HG03342 (cell line): ENCODE results near the gene ESM1.

Experiments
- ATAC-seq: cut with Tn5 transposase; IDR thresholded peaks from one replicate; pipeline ENCODE4 v1.9.1; 2021; ENCODE audit warnings: mild to moderate bottlenecking, moderate library complexity; ENCODE audit not compliant: unreplicated experiment

Gene ESM1

DNA sequence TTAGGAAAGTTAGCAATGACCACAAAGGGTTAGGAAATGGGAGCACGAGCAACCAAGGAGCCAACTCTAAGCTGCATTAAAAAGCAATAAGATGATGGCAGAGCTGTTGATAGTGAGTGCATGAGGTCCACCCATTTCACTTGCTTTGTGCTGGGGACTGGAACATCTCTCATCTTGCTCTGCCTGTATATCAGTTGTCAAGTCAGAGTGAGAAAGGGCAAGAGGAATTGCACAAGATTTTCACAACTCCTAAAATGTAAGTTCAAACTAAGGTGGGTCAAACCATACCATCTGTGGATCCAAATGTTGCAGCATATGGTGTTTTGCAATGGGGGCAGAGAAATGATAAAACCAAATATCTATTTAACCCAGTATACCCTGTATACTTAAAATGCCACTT, 2.8 kb upstream of the ESM1 start:
- no peak for ATAC-seq

DNA sequence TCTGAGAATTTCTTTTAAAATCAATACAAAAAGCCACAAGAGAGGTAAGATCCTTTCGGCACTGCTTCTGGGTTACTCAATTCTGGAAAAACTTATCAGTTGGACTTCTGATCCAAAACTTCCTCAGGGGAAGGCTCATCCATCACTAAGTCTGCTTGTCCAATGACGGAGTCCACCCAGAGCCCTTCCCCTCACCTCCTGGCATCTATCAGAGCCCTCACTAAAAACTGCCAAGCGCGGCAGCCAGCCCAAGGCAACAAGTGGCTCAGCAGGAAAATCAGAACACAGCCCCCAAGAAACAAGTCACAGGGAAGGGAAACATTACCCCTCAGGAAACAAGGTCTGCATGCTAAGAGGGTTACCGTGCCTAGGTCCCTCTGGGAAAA, 869 bp upstream of the ESM1 start:
- ATAC-seq, result no peak

GRCh38 chr5:54981928-54982327, 3.5 kb downstream of the ESM1 start:
- ATAC-seq, result no peak

DNA sequence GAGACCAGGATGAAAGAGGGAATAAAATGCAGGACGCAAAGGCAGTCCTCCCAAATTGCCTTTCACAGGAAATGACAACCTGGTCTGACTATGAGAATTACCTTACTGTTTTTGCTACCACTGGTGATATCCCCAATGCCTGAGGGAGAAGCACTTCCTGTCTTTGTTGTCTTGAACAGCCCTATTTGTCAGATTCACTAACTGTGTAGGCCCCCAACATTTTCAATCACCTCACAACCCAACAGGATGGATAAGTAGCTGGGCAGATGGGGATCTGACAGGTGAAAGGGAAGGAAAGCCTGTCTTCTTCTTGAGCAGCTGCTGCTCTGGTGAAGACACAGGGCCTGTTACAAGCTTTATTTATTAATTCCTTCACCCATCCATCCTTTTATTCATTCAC, 9.7 kb downstream of the ESM1 start:
- ATAC-seq, result no peak

DNA sequence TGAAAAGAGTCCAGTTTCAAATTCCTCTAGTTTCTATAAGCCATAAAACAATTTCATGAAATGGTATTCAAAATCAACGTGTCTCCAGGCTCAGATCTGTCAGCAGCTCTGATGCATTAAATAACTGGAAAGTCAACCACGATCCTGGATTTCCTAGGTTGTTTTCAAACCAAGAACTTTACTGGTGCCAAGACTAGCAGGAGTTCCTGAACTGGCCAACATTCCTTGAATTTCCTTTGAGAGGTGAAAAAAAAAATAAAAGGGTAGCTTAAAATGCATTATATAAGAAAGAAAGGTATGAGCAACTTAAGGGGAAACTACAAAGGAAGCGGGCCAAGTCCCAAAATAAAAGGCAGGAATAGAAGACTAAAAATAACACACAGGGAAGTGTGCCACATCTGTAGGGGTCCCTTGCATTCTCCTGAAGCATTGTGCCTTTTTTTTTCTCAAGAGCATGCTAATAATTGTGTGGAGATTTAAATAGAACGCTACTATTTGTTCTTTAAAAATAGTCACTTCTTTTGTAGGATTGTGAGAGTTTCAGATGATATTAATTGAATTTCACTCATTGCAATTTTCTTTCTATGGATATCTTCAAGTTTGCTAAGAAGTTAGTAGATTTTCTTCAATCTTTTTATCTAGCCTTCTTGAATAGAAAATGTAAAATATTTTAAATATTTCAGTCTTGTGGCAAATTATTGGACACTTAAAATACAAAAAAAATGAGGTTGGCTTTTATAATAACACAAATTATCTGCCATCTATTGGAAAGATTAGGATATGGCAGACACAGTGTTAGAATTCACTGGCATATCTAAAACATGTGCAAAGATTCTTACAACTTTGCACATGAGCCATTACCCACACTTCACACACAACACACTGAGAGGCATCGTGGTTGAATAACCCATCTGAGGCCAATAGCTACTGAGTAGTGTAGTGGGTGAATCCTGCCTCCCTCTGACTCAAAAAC, 15.3 kb downstream of the ESM1 start:
- no peak for ATAC-seq

GRCh38 chr5:54969242-54969641, 16.2 kb downstream of the ESM1 start:
- no peak for ATAC-seq

GRCh38 chr5:54965806-54966205, 19.6 kb downstream of the ESM1 start:
- no peak for ATAC-seq

DNA sequence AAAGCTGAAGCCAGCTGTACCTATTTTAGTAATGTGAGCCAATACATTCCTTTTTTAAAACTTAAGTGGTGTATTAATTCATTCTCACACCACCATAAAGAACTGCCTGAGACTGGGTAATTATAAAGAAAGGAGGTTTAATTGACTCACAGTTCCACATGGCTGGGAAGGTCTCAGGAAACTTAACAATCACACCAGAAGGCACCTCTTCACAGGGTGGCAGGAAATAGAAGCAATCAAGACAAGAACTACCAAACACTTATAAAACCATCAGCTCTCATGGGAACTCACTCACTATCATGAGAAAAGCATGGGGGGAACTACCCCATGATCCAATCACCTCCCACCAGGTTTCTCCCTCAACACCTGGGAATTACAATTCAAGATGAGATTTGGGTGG, 21.0 kb downstream of the ESM1 start:
- ATAC-seq, result no peak

DNA sequence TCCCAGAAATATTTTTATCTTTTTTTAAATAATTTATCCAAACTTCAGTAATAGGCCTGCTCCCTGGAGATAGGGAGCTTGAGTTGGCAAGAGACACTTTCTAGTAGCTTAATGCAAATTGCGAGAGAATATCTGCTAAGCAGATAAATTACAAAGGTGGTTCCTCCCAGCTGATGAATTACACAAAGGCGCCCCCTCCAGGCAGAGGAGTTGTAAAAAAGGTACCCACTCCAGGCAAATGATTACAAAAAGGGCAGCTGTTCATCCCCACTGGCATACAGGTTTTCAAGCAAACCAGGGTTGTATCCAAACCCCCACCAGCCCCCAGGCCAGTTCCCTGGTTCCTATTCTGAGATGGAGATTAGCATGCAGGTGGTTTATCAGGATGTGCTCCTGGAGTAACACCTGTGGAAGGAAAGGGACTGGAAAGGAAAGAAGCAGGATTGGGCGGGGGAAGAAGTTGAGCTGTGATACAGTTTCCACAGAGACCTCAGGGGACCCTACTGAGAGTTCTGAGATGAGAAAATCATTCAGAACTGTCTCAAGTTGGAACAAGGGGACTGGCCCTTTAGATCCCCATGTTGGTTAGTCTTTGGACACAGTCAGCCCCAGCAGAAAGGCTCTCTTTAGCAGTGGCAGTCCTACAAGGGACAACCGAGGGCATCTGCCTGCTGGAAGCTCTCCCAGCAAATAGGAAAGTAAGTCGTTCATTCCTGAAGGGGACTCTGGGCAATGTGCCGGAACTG, 25.5 kb downstream of the ESM1 start:
- ATAC-seq, result no peak

DNA sequence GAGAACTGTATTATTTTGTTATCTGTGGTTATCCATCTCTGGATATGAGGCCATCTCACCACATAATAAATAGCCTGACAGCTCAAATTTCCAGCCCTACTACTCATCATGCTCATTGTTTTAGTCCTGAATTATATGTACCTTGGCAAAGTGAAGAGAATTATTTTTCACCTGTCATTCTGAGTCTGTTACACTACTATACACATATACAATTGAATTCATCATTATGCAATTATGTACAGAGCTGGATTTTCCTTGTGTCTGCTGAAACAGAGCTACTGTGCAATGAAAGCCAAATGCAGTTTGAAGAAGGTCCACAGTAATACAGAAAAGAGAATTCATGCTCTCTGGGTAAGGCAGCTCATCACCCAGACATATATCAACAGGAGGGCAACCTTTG, 28.5 kb downstream of the ESM1 start:
- no peak for ATAC-seq

- ATAC-seq, result no peak
Measured at GRCh38 chr5:54947187-54947586, 38.2 kb downstream of the ESM1 start.

GRCh38 chr5:54946306-54946819, 39.0 kb downstream of the ESM1 start:
- ATAC-seq, result no peak

GRCh38 chr5:54944364-54944763, 41.0 kb downstream of the ESM1 start:
- no peak for ATAC-seq

DNA sequence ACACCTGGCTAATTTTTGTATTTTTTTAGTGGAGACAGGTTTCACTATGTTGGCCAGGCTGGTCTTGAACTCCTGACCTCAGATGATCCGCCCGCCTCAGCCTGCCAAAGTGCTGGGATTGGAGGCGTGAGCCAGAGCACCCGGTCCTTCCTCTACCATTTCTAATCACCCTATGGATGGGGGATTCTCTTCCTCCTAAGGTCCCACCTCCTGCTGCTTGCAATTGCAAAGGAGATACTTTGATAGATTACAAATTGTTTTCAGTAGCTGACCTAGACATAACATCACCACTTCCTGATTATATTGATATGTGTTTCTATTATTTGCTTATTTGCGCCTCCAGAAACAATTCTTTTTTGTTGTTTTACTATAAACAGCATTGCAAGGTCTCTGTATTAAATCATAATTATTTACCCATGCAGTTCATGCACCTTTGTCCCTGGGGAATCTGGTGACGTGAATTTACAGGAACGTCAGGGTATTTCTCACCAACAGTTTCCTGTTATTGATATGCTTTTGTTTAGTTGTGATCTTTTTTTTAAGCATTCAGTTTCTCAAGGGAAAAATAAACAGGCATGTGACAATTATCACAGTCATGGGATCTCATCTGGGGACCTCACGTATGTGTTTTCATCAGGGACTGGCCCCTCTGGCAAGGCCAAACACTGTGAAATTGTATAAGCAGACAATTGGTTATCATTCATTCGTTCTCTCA, 43.2 kb downstream of the ESM1 start:
- no peak for ATAC-seq

DNA sequence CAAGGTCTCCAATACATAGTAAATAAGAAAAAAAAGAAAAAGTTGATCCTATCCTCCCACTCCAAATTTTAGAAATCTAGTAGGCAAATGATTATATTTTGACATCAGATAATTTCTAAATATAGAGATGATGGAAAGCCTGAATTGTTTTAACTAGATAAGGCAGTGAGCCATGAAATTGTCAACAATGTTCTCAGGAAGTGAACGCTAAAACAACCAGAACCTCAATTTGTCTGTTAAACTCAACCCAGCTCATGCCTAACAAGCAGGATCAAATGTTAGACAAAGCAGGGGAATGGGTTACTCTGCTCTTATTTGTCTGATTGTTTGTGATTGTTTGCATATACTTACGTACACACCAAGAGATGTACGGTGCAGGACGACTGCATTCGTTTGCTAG, 49.2 kb downstream of the ESM1 start:
- no peak for ATAC-seq

GRCh38 chr5:54932789-54933188, 52.6 kb downstream of the ESM1 start:
- no peak for ATAC-seq

GRCh38 chr5:54930736-54931135, 54.7 kb downstream of the ESM1 start:
- ATAC-seq, result no peak
